Left ventricle myocardium superior (tissue), 1 donor: ENCODE measurements around the gene WDR6. TPM values are rescaled to one million over a fixed set of nuclear protein-coding genes. Genes with fewer than 3 reads are reported as not detected.

ENCODE experiments used
- ATAC-seq: fragments of 200-7000 bp; cut with Tn5 transposase; one replicate; pipeline ENCODE4 v1.9.1; 2020; ENCODE audit warnings: mild to moderate bottlenecking, moderate library complexity
- DNase-seq: peaks from one replicate; pipeline ENCODE4 v3.0.0-alpha.2; 2020
- intact Hi-C: fragments of 100-400 bp; cut with micrococcal nuclease; formaldehyde crosslinking; loops from one replicate; pipeline ENCODE4 v1.11.0; 2022
- long read RNA-seq: library from polyadenylated mRNA; unstranded; transcript quantifications from one replicate; pipeline ENCODE4 v2.0.0, GENCODE V29; 2021
- total RNA-seq: library from RNA; stranded (reverse); fragmentation: NEBNext Ultra II Directional; extraction: Animal tissue kit (Norgen Biotek cat#: 25700); gene quantifications from one replicate; pipeline ENCODE4 v1.2.1, GENCODE V29; 2021
- donor health status: DM: no; HTN: yes; CAD: no; lungs with severe emphysema.

WDR6 gene
- total RNA-seq: 86.9 TPM
- long read RNA-seq, full-length matches to known transcripts: 68 of 152 reads
- long read RNA-seq, partial matches to known transcripts: 71 of 152 reads
- long read RNA-seq, other reads (novel, unspliced or antisense): 13 of 152 reads

- ATAC-seq: peak; percentile 91
- DNase-seq: peak; percentile 99
- intact Hi-C loops: no loop called here
Observed at GRCh38 chr3:49007068-49007770, at the start of gene WDR6. Gene WDR6, plus strand, starts transcription at chr3:49007391. Its CDS starts 41 bp downstream, at chr3:49007432.

- no peak for ATAC-seq
- intact Hi-C loops: no loop called here
- no peak for DNase-seq
Observed at GRCh38 chr3:48960841-48961413, 46.3 kb upstream of the WDR6 start.

GRCh38 chr3:48962340-48962739, 44.9 kb upstream of the WDR6 start:
- DNase-seq (no peak), ATAC-seq (no peak)
- intact Hi-C loops: no loop called here

- ATAC-seq (no peak), DNase-seq (no peak)
- intact Hi-C loops: no loop called here
Observed at GRCh38 chr3:48962939-48963338, 44.3 kb upstream of the WDR6 start.

GRCh38 chr3:48963591-48963990, 43.6 kb upstream of the WDR6 start:
- ATAC-seq (no peak), DNase-seq (no peak)
- intact Hi-C loops: no loop called here

- no peak for DNase-seq
- no peak for ATAC-seq
- intact Hi-C loops: no loop called here
Observed at GRCh38 chr3:48966367-48966766, 40.8 kb upstream of the WDR6 start.

- DNase-seq (no peak), ATAC-seq (peak; percentile 20)
- intact Hi-C loops: no loop called here
Observed at GRCh38 chr3:48966876-48967361, 40.3 kb upstream of the WDR6 start.

GRCh38 chr3:48970586-48970985, 36.6 kb upstream of the WDR6 start:
- intact Hi-C loops: no loop called here
- DNase-seq: no peak
- no peak for ATAC-seq

- intact Hi-C loops: no loop called here
- DNase-seq (no peak), ATAC-seq (no peak)
Observed at GRCh38 chr3:48974076-48974864, 32.9 kb upstream of the WDR6 start.

GRCh38 chr3:48979451-48979850, 27.7 kb upstream of the WDR6 start:
- intact Hi-C loops: no loop called here
- ATAC-seq (no peak), DNase-seq (no peak)

GRCh38 chr3:48980295-48980694, 26.9 kb upstream of the WDR6 start:
- no peak for DNase-seq
- intact Hi-C loops: no loop called here
- ATAC-seq: peak; percentile 70

GRCh38 chr3:48982016-48982415, 25.2 kb upstream of the WDR6 start:
- no peak for DNase-seq
- ATAC-seq: no peak

GRCh38 chr3:48982686-48983085, 24.5 kb upstream of the WDR6 start:
- no peak for ATAC-seq
- DNase-seq: no peak
- intact Hi-C loops: no loop called here

More at GRCh38 chr3:48982016-48982415, 25.2 kb upstream of the WDR6 start:
- intact Hi-C loops: no loop called here

- ATAC-seq (no peak), DNase-seq (no peak)
- intact Hi-C loops: no loop called here
Observed at GRCh38 chr3:48983096-48983495, 24.1 kb upstream of the WDR6 start.

- intact Hi-C loops: no loop called here
- ATAC-seq (no peak), DNase-seq (no peak)
Observed at GRCh38 chr3:48984663-48985062, 22.5 kb upstream of the WDR6 start.

- no peak for ATAC-seq
- intact Hi-C loops: no loop called here
- DNase-seq: no peak
Observed at GRCh38 chr3:48985831-48986376, 21.3 kb upstream of the WDR6 start.

- DNase-seq: no peak
- intact Hi-C loops: no loop called here
- no peak for ATAC-seq
Observed at GRCh38 chr3:48989126-48989795, 17.9 kb upstream of the WDR6 start.

- intact Hi-C loops: no loop called here
- peak; percentile 86 for ATAC-seq
Observed at GRCh38 chr3:48989796-48990635, 17.2 kb upstream of the WDR6 start, which contains the start of gene P4HTM. Gene P4HTM, plus strand, starts transcription at chr3:48990241. Its CDS starts 16 bp downstream, at chr3:48990257.

More at GRCh38 chr3:48989796-48990635, 17.2 kb upstream of the WDR6 start, which contains the start of gene P4HTM:
- peak; percentile 90 for DNase-seq
